Astrocyte (in vitro differentiated cells and primary cell): ENCODE data around the gene CDK8. TPM values are rescaled to one million over a fixed set of nuclear protein-coding genes. Genes with fewer than 3 reads are reported as not detected.

Experiments used
- DNase-seq: peaks from one replicate; pipeline ENCODE4 v3.0.0-alpha.2; 2010; ENCODE audit warnings: low read depth
- FAIRE-seq: peaks from 2 replicates; lab custom pipeline; 2011; peaks lifted over from hg19 to GRCh38; lab: Jason Lieb, UNC
- H2AFZ ChIP-seq: 2 replicates; pipeline ENCODE4 v1.6.0; 2012; ENCODE audit warnings: low read depth, low read length, inconsistent platforms
- H3K27ac ChIP-seq: 2 replicates; pipeline ENCODE4 v1.5.1; 2011; ENCODE audit warnings: low read depth, low read length, inconsistent platforms
- H3K27me3 ChIP-seq: 2 replicates; pipeline ENCODE4 v1.6.0; 2011; ENCODE audit warnings: low read length, inconsistent platforms; ENCODE audit not compliant: insufficient read depth
- H3K36me3 ChIP-seq: 2 replicates; pipeline ENCODE4 v1.5.1; 2011; ENCODE audit warnings: low read length, inconsistent platforms; ENCODE audit not compliant: insufficient read depth
- H3K4me1 ChIP-seq: 2 replicates; pipeline ENCODE4 v1.5.1; 2011; ENCODE audit warnings: low read length, inconsistent platforms; ENCODE audit not compliant: insufficient read depth
- H3K4me2 ChIP-seq: 2 replicates; pipeline ENCODE4 v1.6.0; 2012; ENCODE audit warnings: low read length, inconsistent platforms
- H3K4me3 ChIP-seq: 2 replicates; pipeline ENCODE4 v1.5.1; 2011; ENCODE audit warnings: low read depth, mild to moderate bottlenecking, low read length, inconsistent platforms; ENCODE audit not compliant: insufficient read depth
- H3K79me2 ChIP-seq: 2 replicates; pipeline ENCODE4 v1.6.0; 2012; ENCODE audit warnings: mild to moderate bottlenecking, low read length, inconsistent platforms; ENCODE audit not compliant: insufficient read depth
- H3K9ac ChIP-seq: 2 replicates; pipeline ENCODE4 v1.6.0; 2012; ENCODE audit warnings: mild to moderate bottlenecking, low read length, inconsistent platforms
- H3K9me3 ChIP-seq: 2 replicates; pipeline ENCODE4 v1.5.1; 2012; ENCODE audit warnings: low read depth, mild to moderate bottlenecking, low read length, inconsistent platforms; ENCODE audit not compliant: insufficient read depth
- H4K20me1 ChIP-seq: 2 replicates; pipeline ENCODE4 v1.6.0; 2012; ENCODE audit warnings: low read length, inconsistent platforms; ENCODE audit not compliant: insufficient read depth
- H3K27ac Mint-ChIP-seq: one replicate; pipeline ENCODE4 v1.8.0; 2021; ENCODE audit warnings: mild to moderate bottlenecking, mixed read lengths; ENCODE audit not compliant: unreplicated experiment
- H3K27me3 Mint-ChIP-seq: one replicate; pipeline ENCODE4 v1.8.0; 2021; ENCODE audit warnings: low read depth, mixed read lengths; ENCODE audit not compliant: unreplicated experiment
- H3K36me3 Mint-ChIP-seq: one replicate; pipeline ENCODE4 v1.8.0; 2021; ENCODE audit warnings: low read depth, mixed read lengths; ENCODE audit not compliant: unreplicated experiment
- H3K4me1 Mint-ChIP-seq: one replicate; pipeline ENCODE4 v1.8.0; 2021; ENCODE audit warnings: low read depth, mixed read lengths; ENCODE audit not compliant: unreplicated experiment
- H3K4me3 Mint-ChIP-seq: one replicate; pipeline ENCODE4 v1.8.0; 2021; ENCODE audit warnings: mild to moderate bottlenecking, moderate library complexity, mixed read lengths; ENCODE audit not compliant: unreplicated experiment
- H3K9me3 Mint-ChIP-seq: one replicate; pipeline ENCODE4 v1.8.0; 2021; ENCODE audit warnings: mild to moderate bottlenecking, mixed read lengths; ENCODE audit not compliant: unreplicated experiment
- CTCF ChIP-seq: IDR thresholded peaks from 2 replicates; pipeline ENCODE4 v1.5.1; 2011; ENCODE audit warnings: low read depth, mild to moderate bottlenecking, inconsistent platforms, low read length, moderate library complexity; ENCODE audit not compliant: insufficient read depth
- EZH2 ChIP-seq: IDR thresholded peaks from 2 replicates; pipeline ENCODE4 v1.6.1; 2012; ENCODE audit warnings: mild to moderate bottlenecking, low read length, inconsistent platforms; ENCODE audit not compliant: insufficient read depth
- total RNA-seq: library from RNA; stranded (reverse); gene quantifications from 2 replicates; pipeline ENCODE4 v1.2.1, GENCODE V29; 2021

Gene CDK8
- total RNA-seq, 1 donor from 2014 or later: 32.4 TPM

- TF ChIP-seq EZH2 (no peak), CTCF (no peak)
- Mint-ChIP-seq H3K36me3 (peaks cover 6% of the 10 kb centered on the region), H3K27me3 (no peaks in the 10 kb centered on the region), H3K4me3 (no peak overlapping the region), H3K9me3 (no peaks in the 10 kb centered on the region), H3K27ac (no peak overlapping the region), H3K4me1 (peaks cover 4% of the 10 kb centered on the region)
- no peaks in the 10 kb centered on the region for H3K9me3 ChIP-seq
- no peaks in the 10 kb centered on the region for H3K36me3 ChIP-seq
- no peaks in the 10 kb centered on the region for H3K4me1 ChIP-seq
- no peaks in the 10 kb centered on the region for H3K27me3 ChIP-seq
- no peak overlapping the region for H3K27ac ChIP-seq
- no peak overlapping the region for H3K4me2 ChIP-seq
- H2AFZ ChIP-seq: no peak overlapping the region
- no peak overlapping the region for H3K9ac ChIP-seq
- no peak overlapping the region for H3K4me3 ChIP-seq
- H3K79me2 ChIP-seq: no peaks in the 10 kb centered on the region
- DNase-seq (peak; percentile 7), FAIRE-seq (no peak)
- no peaks in the 10 kb centered on the region for H4K20me1 ChIP-seq
Measured at GRCh38 chr13:26382366-26382765, 128.4 kb downstream of the CDK8 start.

GRCh38 chr13:26382835-26383234 lies 128.9 kb downstream of the CDK8 start:
- Mint-ChIP-seq H3K4me3 (no peak overlapping the region), H3K27me3 (no peaks in the 10 kb centered on the region), H3K36me3 (peaks cover 6% of the 10 kb centered on the region), H3K4me1 (peaks cover 4% of the 10 kb centered on the region), H3K27ac (no peak overlapping the region), H3K9me3 (no peaks in the 10 kb centered on the region)
- no peaks in the 10 kb centered on the region for H4K20me1 ChIP-seq
- H2AFZ ChIP-seq: no peak overlapping the region
- H3K4me2 ChIP-seq: no peak overlapping the region
- FAIRE-seq: no peak
- H3K4me1 ChIP-seq: no peaks in the 10 kb centered on the region
- no peaks in the 10 kb centered on the region for H3K79me2 ChIP-seq
- DNase-seq: no peak
- H3K4me3 ChIP-seq: no peak overlapping the region
- no peak overlapping the region for H3K27ac ChIP-seq
- TF ChIP-seq EZH2 (no peak), CTCF (no peak)
- no peaks in the 10 kb centered on the region for H3K9me3 ChIP-seq
- no peaks in the 10 kb centered on the region for H3K36me3 ChIP-seq
- no peaks in the 10 kb centered on the region for H3K27me3 ChIP-seq
- no peak overlapping the region for H3K9ac ChIP-seq

- no peak overlapping the region for H3K4me3 ChIP-seq
- no peaks in the 10 kb centered on the region for H4K20me1 ChIP-seq
- H3K4me1 Mint-ChIP-seq: peaks cover 4% of the 10 kb centered on the region
- no peak for TF ChIP-seq CTCF
- no peaks in the 10 kb centered on the region for H3K4me1 ChIP-seq
- H3K9me3 Mint-ChIP-seq: no peaks in the 10 kb centered on the region
- H3K9me3 ChIP-seq: no peaks in the 10 kb centered on the region
- H3K4me2 ChIP-seq: no peak overlapping the region
- H3K4me3 Mint-ChIP-seq: no peak overlapping the region
- H3K9ac ChIP-seq: no peak overlapping the region
- no peak overlapping the region for H2AFZ ChIP-seq
- peaks cover 6% of the 10 kb centered on the region for H3K36me3 Mint-ChIP-seq
- no peaks in the 10 kb centered on the region for H3K79me2 ChIP-seq
- H3K27ac ChIP-seq: no peak overlapping the region
- FAIRE-seq: no peak
- no peaks in the 10 kb centered on the region for H3K27me3 ChIP-seq
- no peaks in the 10 kb centered on the region for H3K27me3 Mint-ChIP-seq
- DNase-seq: no peak
- no peak overlapping the region for H3K27ac Mint-ChIP-seq
- H3K36me3 ChIP-seq: no peaks in the 10 kb centered on the region
Measured at GRCh38 chr13:26384587-26384986, 130.7 kb downstream of the CDK8 start.
